ENCODE data around the gene ICAM4.

DNA sequence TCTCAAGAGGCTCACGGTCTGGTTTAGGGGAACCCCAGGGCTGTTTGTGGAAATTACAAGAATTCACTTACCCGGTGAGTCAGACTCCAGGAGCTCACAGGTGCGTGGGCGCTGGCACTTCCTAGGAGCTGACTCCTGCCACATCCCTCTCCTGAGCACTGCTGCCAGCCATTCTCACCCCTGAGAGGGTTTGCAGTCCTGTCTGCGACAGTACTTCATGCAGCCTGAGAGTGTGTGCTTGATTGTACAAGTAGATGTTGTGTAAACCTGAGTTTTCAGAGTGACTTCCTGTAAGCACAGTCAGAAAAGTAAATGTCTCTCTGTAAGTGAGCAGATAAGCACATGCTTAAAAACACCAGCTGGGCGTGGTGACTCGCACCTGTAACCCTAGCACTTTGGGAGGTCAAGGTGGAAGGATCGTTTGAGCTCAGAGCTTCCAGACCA lies 26.6 kb upstream of the ICAM4 start:
- TF ChIP-seq, protein P1, sequence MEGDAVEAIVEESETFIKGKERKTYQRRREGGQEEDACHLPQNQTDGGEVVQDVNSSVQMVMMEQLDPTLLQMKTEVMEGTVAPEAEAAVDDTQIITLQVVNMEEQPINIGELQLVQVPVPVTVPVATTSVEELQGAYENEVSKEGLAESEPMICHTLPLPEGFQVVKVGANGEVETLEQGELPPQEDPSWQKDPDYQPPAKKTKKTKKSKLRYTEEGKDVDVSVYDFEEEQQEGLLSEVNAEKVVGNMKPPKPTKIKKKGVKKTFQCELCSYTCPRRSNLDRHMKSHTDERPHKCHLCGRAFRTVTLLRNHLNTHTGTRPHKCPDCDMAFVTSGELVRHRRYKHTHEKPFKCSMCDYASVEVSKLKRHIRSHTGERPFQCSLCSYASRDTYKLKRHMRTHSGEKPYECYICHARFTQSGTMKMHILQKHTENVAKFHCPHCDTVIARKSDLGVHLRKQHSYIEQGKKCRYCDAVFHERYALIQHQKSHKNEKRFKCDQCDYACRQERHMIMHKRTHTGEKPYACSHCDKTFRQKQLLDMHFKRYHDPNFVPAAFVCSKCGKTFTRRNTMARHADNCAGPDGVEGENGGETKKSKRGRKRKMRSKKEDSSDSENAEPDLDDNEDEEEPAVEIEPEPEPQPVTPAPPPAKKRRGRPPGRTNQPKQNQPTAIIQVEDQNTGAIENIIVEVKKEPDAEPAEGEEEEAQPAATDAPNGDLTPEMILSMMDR (IDR thresholded peaks at IDR 0.05) = no peak
- TF ChIP-seq POLR2A (IDR thresholded peaks at IDR 0.05) (no peak), POLR2AphosphoS5 (IDR thresholded peaks at IDR 0.05; ENCODE audit: insufficient read depth in 1 of 2, low read depth in 1 of 2) (no peak)

Data from vagina (tissue), 2 donors.